Measurements from ENCODE around the gene GJE1.

DNA sequence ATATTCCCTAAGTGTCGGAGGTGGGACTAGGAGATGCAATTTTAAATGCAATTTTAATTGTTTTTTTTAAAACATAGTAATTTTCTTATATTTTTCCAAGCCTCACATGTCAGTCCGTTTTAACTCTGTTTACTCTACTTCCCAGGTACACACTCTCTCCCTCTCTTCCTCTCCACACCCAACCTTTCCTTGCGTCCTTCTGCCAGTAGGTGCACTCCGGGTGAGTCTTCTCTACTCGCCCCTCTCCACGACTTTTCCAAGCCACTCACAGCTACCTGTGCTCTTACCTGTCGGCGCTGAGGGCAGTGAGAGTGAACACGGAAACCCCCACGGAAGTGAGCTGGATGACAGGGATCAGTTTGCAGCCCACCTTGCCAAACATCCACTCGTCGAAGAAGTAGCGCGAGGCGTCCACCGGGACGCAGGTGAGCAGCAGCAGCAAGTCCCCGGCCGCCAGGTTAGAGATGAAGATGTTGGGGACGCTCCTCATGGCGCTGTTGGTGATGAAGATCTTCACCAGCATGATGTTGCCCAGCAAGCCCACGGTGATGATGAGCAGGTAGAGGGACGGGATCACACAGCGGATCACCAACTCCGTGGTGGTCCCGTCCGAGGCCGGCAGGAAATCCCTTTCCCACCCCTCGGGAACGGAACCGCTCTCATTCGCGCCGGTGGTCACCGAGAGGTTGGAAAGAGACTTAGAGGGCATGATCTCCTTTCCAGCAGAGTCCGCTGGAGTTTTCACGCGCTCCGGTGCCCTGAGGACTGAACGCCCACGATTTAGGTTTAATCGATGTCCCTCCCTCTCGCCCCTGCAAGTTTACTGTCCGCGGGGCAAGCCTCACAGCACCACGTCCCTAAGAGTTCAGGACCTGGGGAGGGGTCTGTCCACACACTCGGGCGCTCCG, 44.5 kb upstream of the GJE1 start:
- TF ChIP-seq POLR2A (IDR thresholded peaks at IDR 0.05) = no peak
- TF ChIP-seq, protein P1, sequence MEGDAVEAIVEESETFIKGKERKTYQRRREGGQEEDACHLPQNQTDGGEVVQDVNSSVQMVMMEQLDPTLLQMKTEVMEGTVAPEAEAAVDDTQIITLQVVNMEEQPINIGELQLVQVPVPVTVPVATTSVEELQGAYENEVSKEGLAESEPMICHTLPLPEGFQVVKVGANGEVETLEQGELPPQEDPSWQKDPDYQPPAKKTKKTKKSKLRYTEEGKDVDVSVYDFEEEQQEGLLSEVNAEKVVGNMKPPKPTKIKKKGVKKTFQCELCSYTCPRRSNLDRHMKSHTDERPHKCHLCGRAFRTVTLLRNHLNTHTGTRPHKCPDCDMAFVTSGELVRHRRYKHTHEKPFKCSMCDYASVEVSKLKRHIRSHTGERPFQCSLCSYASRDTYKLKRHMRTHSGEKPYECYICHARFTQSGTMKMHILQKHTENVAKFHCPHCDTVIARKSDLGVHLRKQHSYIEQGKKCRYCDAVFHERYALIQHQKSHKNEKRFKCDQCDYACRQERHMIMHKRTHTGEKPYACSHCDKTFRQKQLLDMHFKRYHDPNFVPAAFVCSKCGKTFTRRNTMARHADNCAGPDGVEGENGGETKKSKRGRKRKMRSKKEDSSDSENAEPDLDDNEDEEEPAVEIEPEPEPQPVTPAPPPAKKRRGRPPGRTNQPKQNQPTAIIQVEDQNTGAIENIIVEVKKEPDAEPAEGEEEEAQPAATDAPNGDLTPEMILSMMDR (IDR thresholded peaks at IDR 0.05) = no peak
